ENCODE results near the gene LPIN1.
"Not testable (repeated sequence)": the region's sequence is repeated elsewhere in the genome, so short reads cannot be mapped to it uniquely, and the experiment has no call there.

Gene LPIN1

DNA sequence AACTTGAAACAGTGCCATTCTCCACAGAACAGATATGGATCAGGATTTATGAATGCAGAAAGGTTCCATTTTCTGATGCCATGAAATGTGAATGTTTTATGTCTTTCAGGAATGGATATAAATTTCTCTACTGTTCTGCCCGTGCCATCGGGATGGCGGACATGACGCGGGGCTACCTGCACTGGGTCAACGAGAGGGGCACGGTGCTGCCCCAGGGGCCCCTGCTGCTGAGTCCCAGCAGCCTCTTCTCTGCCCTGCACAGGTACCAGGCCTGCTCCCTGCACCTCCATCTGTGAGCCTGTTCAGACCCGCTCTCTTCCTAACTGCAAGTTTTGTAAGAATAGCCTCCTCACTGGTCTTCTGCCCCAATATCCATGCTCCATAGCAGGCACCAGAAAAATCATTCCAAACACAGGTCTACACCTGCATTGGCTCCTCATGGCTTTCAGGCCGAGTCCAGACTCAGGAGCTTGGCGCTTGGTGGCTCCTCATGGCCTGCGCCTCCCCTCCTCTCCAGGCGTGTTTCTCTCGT lies 68.6 kb downstream of the LPIN1 start:
- no peak for DNase-seq
- in situ Hi-C loops (cut with MboI; ENCODE audit: low pct_unique_long_range_greater_than_20kb, low sequenced_read_pairs) = no loop called here

DNA sequence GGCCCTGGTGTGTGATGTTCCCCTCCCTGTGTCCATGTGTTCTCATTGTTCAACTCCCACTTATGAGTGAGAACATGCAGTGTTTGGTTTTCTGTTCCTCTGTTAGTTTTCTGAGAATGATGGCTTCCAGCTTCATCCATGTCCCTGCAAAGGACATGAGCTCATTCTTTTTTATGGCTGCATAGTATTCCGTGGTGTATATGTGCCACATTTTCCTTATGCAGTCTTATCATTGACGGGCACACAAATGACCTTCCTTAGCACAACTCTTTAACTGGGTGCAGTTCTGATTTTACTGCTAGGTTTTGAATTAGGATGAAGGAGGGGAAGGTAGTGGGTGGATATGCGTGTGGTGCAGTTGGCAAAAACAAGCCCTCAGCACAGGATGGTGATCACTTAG lies 70.5 kb downstream of the LPIN1 start:
- DNase-seq; in situ Hi-C loops (cut with MboI; ENCODE audit: low pct_unique_long_range_greater_than_20kb, low sequenced_read_pairs): not testable (repeated sequence)

DNA sequence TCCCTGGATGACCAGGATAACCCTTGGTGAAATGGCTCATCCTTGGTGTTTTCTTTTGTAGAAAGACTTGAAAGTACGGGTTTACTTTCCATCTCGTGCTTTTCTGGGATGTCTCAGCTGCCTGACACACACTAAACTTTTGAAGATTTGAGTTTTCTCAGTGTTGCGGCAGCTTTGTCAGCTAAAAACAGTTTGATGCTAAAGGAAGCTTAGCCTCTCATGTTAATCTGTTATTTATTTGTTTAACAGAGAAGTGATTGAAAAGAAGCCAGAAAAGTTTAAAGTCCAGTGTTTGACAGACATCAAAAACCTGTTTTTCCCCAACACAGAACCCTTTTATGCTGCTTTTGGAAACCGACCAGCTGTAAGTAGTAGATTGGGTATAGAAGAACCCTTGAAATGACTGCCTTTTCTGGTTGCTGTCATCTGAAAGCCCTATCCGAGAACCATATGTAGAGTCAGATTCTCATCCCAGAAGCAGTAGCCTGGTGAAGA lies 72.8 kb downstream of the LPIN1 start:
- DNase-seq = no peak
- in situ Hi-C loops (cut with MboI; ENCODE audit: low pct_unique_long_range_greater_than_20kb, low sequenced_read_pairs) = no loop called here

DNA sequence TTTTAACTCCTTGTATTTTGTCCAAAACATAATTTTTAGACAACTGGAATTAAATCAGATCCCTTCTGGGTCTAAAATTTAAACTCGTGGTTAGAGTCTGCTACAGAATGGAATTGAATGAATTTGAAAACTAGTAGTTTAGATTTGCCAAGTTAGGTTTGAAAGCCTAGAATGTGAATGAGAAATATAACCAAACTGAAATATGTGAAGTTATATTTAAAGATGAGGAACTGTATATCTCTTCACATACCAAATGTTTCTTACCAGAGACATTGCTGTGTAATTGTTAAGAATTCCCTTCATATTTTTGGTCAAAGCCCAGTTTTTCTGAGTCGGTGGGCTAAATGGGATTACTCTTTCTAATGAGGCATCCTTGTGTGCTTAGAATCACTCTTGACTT lies 74.2 kb downstream of the LPIN1 start:
- in situ Hi-C loops (cut with MboI; ENCODE audit: low pct_unique_long_range_greater_than_20kb, low sequenced_read_pairs) = no loop called here
- no peak for DNase-seq

DNA sequence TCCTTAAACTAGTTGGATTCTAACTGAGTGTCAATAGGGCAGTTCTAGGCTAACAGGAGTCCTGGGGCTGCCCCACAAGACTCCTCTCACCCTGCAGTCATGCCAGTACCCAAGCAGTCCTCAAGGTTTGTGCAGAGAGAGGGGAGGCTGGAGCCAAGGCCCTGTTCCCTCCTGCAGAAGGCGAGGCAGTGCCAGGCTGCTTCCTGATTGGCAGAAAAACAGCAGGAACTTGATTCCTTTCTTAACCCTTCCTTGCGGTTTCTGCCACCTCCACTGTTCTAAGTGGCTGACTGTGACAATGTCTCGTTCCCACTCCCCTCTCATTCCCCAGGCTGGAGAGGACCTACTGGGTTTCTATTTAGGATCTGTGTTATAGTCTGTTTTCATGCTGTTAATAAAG lies 75.3 kb downstream of the LPIN1 start:
- in situ Hi-C loops (cut with MboI; ENCODE audit: low pct_unique_long_range_greater_than_20kb, low sequenced_read_pairs) = no loop called here
- DNase-seq = no peak

DNA sequence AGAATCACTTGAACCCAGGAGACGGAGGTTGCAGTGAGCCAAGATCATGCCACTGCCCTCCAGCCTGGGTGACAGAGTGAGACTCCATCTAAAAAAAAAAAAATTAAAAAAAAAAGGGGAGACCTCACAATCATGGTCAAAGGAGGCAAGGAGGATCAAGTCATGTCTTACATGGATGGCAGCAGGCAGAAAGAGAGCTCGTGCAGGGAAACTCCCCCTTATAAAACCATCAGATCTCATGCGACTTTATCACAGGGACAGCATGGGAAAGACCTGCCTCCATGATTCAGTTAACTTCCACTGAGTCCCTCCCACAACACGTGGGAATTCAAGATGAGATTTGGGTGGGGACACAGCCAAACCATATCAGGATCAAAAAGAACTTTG lies 75.9 kb downstream of the LPIN1 start:
- DNase-seq; in situ Hi-C loops (cut with MboI; ENCODE audit: low pct_unique_long_range_greater_than_20kb, low sequenced_read_pairs): not testable (repeated sequence)

DNA sequence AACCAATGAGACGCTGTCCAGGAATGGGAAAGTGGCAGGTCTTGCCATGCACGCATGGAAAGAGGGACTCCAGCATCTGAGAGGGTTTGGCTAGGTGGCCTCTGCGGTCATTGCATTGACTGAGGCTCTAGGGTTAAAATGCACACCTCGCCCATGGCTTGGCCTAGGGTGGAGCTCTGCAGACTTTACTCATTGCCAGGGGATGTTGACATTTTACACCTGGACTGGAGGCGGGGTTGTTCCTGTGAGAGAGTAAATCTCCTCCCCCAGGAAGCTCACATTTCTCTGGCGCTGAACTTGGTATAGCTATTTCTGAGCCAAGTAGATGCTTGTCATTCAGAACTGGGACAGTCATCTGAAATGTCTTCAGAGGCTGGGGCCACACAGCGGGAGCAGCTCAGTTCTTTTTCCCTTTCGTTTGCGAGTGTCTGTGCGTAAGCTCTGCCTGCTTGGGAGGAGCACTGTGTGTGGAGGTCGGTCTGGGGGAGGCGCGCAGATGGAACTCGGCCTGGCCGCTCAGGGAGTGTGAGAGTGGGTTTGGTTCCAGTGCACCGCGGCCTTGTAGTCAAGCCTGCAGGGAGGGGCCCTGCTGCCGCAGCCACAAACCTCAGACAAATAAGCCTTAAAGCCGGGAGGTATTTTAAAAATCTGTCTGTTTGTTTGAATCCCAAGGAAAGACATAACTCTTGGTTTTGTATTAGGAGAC lies 76.5 kb downstream of the LPIN1 start:
- DNase-seq = no peak
- in situ Hi-C loops (cut with MboI; ENCODE audit: low pct_unique_long_range_greater_than_20kb, low sequenced_read_pairs) = no loop called here

DNA sequence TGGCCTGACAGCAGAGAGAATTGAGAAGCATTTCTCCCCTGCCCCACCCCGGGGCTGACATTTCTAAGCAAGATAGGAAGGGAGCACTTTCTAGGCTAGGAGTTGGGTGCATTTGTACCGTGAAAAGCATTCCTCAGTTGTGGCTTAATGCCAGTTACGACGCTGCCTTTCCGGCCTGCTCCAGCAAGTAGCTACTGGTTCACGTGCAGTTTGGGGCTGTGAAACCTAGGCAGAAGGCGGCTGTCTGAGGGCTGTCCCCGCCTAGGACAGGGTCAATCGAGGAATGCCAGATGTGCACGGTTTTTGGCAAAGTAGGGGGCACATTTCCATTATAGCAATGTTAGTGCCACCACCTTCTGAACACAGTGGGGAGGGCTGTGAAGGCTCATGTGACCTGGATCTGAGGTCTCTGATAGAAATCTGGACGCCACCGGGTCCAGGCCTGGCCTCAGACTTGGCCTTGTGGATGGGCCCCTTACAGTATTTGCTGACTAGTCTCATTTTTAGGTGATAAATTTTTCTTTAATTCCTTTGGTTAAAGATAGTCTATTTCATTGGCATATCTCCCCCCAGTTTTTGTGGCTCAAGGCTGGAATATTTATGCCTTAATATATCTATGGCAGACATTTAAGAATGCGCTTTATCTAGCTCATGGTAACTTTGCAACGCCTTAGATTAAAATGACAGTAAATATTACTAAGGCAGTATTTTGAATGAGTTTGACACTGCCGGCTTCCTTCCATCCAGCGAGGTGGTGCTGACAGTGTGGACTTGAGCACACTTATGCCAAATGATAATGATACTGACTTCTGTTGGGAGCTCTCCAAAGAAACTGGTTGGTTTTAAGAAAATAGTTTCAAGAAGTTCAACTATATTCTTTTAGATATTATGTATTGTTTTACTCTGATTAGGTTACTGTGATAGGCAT lies 78.7 kb downstream of the LPIN1 start:
- in situ Hi-C loops (cut with MboI; ENCODE audit: low pct_unique_long_range_greater_than_20kb, low sequenced_read_pairs) = loop anchor here (25.0 kb wide), 1 partner anchor 1187 kb away; no protein-coding TSS in a partner anchor
- DNase-seq = no peak

DNA sequence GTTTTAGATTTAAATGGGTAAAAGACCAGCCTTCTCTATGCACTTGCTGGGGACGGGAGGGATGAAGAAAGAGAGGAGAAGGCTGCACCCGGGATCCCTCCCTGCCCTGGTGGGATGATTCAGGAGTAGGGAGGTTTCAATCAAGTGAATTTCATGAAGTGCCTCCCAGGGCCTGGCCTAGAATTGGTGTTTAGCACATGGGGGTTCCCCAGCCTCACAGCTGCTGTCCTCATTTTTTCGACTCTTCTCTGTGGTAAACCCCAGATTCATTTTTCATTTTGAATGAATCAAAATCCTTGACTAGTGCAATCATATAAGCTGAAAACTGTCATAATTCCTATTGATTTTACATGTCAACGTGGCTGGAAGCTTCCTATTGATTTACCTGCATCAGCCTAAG lies 81.1 kb downstream of the LPIN1 start:
- in situ Hi-C loops (cut with MboI; ENCODE audit: low pct_unique_long_range_greater_than_20kb, low sequenced_read_pairs) = loop anchor here (25.0 kb wide), 1 partner anchor 1185 kb away; no protein-coding TSS in a partner anchor
- no peak for DNase-seq

DNA sequence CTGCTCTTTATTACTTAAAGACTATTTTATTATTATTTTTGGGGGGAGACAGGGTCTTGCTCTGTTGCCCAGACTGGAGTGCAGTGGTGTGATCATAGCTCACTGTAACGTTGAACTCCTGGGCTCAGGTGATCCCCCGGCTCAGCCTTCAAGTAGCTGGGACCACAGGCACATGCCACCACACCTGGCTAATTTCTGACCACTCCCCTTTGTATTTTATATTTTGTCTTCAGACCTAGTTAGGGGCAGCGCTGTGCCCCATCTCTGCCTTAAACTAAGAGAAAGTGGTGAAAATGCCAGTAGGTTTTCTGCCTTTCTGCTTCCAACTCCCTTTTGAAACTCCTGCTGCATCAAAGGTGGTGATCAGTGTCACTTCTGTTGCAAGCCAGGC lies 82.5 kb downstream of the LPIN1 start:
- in situ Hi-C loops (cut with MboI; ENCODE audit: low pct_unique_long_range_greater_than_20kb, low sequenced_read_pairs) = loop anchor here (25.0 kb wide), 1 partner anchor 1183 kb away; no protein-coding TSS in a partner anchor
- DNase-seq = no peak

DNA sequence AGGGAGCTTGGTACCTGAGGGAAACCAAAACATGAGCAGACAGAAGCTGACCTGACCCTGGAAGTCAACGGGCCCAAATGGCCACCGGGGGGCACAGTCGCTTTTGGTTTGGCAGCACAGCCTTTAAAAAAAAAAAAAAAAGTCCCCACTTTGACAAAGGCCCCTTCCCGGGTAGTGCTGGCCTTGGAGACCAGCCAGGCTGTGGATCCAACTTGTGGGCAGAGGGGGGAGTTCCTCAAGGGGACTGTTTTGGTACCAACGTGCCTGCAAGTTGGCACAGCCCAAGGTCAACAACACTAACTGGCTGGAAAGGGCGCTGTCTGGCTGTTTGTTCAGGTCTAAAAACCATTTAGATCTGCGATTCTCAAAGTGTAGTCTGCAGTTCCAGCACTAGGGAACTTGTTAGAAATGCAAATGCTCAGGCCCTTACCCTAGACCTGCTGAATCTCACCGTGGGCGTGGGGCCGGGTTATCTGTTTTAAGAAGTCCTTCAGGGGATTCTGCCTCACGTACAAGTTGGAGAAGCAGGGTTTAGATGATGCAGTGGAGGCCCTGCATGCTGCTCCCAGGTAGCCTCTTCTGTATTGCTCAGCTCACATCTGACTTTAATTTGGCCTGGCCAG lies 83.0 kb downstream of the LPIN1 start:
- in situ Hi-C loops (cut with MboI; ENCODE audit: low pct_unique_long_range_greater_than_20kb, low sequenced_read_pairs) = loop anchor here (25.0 kb wide), 1 partner anchor 1183 kb away; no protein-coding TSS in a partner anchor
- peak; percentile 77 for DNase-seq

DNA sequence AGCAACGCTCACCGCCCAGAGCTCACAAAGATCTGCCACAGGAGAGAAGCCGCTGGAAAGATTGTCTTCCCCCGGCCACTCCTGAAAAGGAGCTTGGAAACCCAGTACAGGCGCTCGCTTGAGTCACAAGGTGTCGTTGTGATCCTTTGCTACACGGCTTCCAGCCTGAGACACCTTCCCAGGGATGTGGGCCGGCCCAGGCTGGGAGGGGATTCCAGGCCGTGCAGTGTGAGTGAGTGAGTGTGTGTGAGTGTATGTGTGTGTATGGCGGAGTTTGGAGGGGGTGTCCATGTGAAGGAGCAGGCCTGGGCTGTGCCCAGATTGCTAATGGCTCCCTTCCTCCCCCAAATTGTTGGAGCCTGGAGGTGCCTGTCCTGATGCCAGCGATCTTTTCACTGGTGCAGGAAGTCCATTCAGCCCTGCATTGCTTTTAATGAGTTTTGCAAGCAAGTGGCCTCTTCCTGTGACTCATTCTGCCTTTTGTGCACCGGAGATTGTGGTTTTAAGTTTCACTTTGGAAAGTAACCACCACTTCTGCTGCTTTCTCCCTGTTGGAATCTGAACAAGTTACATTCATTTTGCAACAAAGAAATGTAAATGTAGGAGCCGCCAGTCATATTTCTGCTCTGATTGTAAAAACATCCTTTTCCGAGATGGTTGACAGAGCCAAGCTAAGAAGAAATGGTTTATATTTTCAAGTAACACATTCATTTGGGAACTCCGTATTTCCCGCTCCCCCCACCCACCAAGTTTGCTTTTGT lies 83.7 kb downstream of the LPIN1 start:
- DNase-seq = peak; percentile 94
- in situ Hi-C loops (cut with MboI; ENCODE audit: low pct_unique_long_range_greater_than_20kb, low sequenced_read_pairs) = loop anchor here (25.0 kb wide), 1 partner anchor 1182 kb away; no protein-coding TSS in a partner anchor

DNA sequence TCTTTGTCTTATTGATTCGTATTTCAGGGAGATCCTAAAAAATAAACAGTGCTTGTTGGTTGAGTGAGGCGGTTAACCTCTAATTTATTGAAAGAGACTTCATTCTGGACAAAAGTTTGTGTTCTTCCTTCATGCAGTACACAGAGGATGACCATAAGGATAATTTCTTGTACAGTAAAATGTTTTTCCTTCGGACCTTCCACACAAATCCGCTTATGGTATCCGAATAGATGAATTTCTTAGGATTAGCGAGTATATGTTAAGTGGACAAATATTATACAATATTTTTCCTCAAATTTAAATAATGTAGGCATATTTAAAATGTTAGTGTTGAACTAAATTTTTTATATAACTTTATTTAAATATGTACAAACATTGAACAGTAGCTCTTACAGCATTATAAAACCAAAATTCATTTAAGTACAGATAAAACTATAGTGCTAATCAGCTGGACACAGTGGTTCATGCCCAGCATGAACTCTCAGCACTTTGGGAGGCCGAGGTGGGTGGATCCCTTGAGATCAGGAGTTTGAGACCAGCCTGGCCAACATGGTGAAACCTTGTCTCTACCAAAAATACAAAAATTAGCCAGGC lies 84.4 kb downstream of the LPIN1 start:
- in situ Hi-C loops (cut with MboI; ENCODE audit: low pct_unique_long_range_greater_than_20kb, low sequenced_read_pairs) = loop anchor here (25.0 kb wide), 1 partner anchor 1181 kb away; no protein-coding TSS in a partner anchor

DNA sequence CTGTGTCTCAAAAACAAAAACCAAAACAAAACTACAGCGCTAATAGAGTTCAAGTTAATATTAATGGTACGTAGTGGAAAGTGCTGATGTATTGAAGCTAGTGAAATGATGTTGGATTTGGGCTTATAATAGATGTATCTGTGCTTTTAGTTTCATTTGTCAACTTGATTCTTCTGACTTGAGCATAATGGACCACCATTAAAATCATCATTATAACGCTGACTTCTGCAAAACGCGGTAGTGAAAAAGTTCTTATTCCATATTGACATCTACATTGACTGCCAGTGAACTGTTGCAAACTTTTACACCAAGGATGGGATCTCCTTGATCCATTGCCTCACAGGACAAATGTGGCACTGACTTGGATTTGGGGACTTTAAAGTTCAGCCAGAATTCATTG lies 85.0 kb downstream of the LPIN1 start:
- in situ Hi-C loops (cut with MboI; ENCODE audit: low pct_unique_long_range_greater_than_20kb, low sequenced_read_pairs) = loop anchor here (25.0 kb wide), 1 partner anchor 1181 kb away; no protein-coding TSS in a partner anchor
- DNase-seq = no peak

More for the DNA sequence above, 84.4 kb downstream of the LPIN1 start:
- no peak for DNase-seq

DNA sequence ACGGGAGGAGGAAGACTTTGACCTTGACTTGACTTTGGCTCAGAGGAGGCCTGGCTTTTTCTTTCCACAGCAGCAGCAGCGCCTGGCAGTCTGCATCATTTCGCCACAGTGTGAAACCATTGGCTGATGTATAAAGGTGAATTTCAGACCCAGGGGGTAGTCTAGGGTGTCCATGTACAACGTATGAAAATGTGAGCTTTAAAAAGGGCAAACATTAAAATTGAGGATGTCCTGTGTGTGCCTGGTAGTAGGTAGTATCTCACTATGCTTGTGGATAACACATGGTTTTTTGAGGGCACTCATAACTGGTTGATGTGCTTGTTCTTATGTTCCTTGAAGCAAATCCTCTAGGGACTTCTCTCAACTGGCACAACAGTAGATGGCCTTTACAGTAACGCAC lies 86.1 kb downstream of the LPIN1 start:
- in situ Hi-C loops (cut with MboI; ENCODE audit: low pct_unique_long_range_greater_than_20kb, low sequenced_read_pairs) = loop anchor here (25.0 kb wide), 1 partner anchor 1180 kb away; no protein-coding TSS in a partner anchor
- DNase-seq = no peak

DNA sequence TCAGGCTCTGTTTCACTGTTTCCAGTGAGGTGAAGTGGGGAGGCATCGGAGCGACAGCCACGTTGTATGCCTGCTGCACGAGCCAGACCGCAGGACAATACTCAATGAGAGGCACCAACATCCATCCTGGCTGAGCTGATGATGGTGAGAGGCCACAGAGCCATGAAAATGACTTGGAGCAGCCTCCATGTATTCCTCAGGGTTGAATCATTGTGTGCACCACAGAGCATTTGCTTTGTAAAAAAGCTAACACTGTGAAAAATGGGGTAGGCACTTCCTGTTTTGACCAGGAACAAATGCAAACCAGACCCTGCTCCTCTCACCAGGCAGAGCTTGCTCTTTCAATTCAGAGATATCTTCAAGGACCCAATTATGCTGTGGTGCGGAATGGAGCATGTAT lies 87.2 kb downstream of the LPIN1 start:
- in situ Hi-C loops (cut with MboI; ENCODE audit: low pct_unique_long_range_greater_than_20kb, low sequenced_read_pairs) = loop anchor here (25.0 kb wide), 1 partner anchor 1179 kb away; no protein-coding TSS in a partner anchor
- no peak for DNase-seq

DNA sequence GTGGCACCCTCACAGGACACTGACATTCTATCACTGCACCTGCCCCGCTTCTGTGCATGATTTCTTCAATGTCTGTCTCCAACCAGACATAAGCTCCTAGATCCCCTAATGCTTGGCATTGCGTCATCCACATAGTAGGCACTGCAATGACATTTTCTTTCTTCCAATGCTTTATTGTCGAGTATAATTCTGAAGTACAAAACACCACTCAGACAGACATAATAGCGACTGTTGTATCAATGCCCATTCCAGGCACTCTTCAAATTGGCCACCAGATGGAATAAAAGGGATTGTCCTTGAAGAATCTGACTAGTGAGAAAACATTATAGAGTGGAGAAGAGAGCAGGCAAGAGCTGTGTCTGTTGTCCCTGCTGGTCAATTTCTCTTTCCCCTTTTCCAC lies 89.0 kb downstream of the LPIN1 start:
- no peak for DNase-seq

More for the DNA sequence above, 89.0 kb downstream of the LPIN1 start:
- in situ Hi-C loops (cut with MboI; ENCODE audit: low pct_unique_long_range_greater_than_20kb, low sequenced_read_pairs) = loop anchor here (25.0 kb wide), 1 partner anchor 1177 kb away; no protein-coding TSS in a partner anchor

All from KBM-7 (cell line).